HK-2 (cell line): ENCODE data around the gene AP1G2.

Experiments used
- DNase-seq: peaks from one replicate; pipeline ENCODE4 v3.0.0-alpha.2; 2018; ENCODE audit not compliant: unreplicated experiment

The AP1G2 gene

GRCh38 chr14:23558346-23559009, 9.1 kb downstream of the AP1G2 start:
- DNase-seq = no peak

- no peak for DNase-seq
Observed at GRCh38 chr14:23557946-23558345, 9.6 kb downstream of the AP1G2 start.

GRCh38 chr14:23557521-23557920, 10.1 kb downstream of the AP1G2 start:
- DNase-seq = no peak

GRCh38 chr14:23556700-23557440, 10.7 kb downstream of the AP1G2 start:
- DNase-seq = no peak

- peak; percentile 91 for DNase-seq
Observed at GRCh38 chr14:23555882-23556699, 11.5 kb downstream of the AP1G2 start, which contains the start of gene THTPA. THTPA (plus strand) TSS chr14:23556271; CDS start chr14:23556758, 487 bp downstream.

- no peak for DNase-seq
Observed at GRCh38 chr14:23555533-23555881, 12.1 kb downstream of the AP1G2 start.

- DNase-seq = peak; percentile 88
Observed at GRCh38 chr14:23551266-23552028, 16.1 kb downstream of the AP1G2 start, which contains the start of gene ZFHX2. ZFHX2 (minus strand) TSS chr14:23551765; CDS start chr14:23535325, 16,440 bp downstream.

GRCh38 chr14:23550812-23551265, 16.8 kb downstream of the AP1G2 start:
- DNase-seq = peak; percentile 52

GRCh38 chr14:23550131-23550811, 17.3 kb downstream of the AP1G2 start:
- no peak for DNase-seq

- DNase-seq = no peak
Observed at GRCh38 chr14:23548351-23549318, 19.0 kb downstream of the AP1G2 start.

- DNase-seq = no peak
Observed at GRCh38 chr14:23547924-23548323, 19.7 kb downstream of the AP1G2 start.

GRCh38 chr14:23546450-23547035, 21.0 kb downstream of the AP1G2 start:
- no peak for DNase-seq

- no peak for DNase-seq
Observed at GRCh38 chr14:23545740-23546365, 21.7 kb downstream of the AP1G2 start.

GRCh38 chr14:23544511-23545447, 22.8 kb downstream of the AP1G2 start:
- DNase-seq = no peak

- DNase-seq = no peak
Observed at GRCh38 chr14:23543403-23543802, 24.2 kb downstream of the AP1G2 start.

- no peak for DNase-seq
Observed at GRCh38 chr14:23542261-23542660, 25.3 kb downstream of the AP1G2 start.

GRCh38 chr14:23540141-23540469, 27.5 kb downstream of the AP1G2 start:
- DNase-seq = no peak
